Medulla oblongata (tissue), 1 donor: Measurements from ENCODE around the gene FLYWCH1.
A peak's percentile ranks its signal among the peaks of the same experiment; 100 is the strongest.

Experiments
- DNase-seq: peaks from one replicate; pipeline ENCODE4 v3.0.0-alpha.2; 2015; ENCODE audit errors: extremely low spot score

FLYWCH1 gene

DNA sequence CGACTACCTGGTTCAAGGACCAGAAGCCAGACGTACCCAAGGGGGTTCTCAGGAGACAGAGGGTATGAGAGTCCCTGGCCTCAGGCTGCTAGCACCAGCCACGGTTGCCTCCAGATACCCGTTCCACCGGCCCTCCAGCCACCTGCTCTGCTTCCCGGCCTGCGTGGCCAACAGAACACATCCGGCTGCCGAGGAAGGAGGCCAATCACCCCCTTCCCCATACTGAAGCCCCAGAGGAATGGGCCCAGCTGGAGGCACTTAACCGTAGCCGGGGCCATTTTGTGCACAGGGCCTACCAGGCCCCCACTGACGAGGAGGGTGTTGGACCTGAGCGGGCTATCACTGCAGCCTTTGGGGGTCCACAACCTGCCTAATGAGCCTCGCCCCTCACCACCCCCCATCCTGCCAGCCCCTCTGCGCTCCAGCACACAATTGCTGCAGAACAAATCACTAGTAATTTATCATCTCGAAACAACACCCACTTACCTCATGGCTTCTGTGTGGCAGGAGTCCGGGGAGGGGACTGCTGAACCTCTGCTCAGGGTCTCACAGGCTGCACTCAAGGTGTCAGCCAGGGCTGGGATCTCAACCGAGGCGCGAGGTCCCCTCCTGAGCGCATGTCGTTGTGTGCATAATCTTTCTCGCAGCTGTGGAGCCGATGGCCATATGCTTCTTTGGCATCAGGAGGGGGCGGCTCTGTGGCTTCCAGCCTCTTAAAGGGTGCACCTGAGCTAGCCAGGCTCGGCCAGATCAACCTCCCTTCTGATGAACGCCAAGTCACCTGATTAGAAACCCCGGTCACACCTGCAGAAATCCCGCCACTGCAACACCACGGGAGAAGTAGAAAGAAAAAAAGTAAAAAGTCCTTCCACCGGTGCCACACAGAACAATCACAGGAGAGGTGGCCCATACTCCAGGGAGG is 42.2 kb downstream of the FLYWCH1 start:
- no peak for DNase-seq

DNA sequence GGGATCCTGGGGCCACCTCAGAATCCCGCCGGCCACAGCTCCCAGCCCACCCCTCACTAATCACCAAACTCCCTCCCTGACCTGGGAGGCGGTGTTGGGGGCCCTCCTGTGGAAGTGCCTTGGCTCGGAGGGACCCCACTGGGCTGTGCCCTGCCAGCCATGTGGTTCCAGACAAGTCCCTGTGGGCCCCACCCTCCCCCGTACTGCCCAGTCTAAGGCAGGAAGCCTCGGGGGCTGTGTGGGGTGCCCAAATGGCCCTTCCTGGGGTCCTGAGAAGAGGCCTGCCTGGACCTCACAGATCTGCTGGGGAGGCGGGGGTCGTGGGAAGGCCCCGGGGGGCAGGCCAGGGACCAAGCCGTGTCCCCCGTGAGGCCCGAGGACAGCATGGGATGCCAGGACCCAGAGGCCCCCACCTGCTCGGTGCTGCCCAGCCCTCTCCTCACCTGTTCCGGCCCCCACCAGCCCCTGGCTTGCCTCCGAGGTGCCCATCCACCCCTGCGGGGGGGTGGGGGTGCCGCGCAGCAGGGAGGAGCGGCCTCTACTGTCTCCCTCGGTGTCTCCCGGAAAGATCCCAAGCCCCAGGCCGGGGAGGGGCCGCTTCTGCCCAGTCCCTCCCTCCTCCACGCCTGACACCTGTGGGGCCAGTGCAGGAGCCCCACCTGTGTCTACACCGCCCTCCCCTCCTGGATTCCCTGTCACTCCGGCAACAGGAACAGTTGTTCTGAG is 43.1 kb downstream of the FLYWCH1 start:
- no peak for DNase-seq

DNA sequence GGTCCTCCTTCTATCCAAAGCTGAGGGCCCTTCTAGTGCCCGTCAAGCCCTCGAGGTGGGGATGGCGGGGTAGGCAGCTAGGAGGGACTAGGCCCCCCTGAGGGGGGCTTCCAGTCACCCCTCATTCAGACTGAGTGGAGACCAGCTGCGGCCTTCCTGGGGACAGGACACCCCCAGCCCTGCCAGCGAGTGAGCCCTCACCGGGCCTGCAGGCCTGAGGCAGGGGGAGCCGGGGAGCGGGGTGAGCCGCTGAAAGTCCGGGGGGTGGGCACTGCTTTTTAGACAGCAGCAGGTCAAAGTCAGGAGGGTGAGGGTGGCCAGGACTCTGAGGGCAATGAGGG is 43.7 kb downstream of the FLYWCH1 start:
- DNase-seq: no peak

DNA sequence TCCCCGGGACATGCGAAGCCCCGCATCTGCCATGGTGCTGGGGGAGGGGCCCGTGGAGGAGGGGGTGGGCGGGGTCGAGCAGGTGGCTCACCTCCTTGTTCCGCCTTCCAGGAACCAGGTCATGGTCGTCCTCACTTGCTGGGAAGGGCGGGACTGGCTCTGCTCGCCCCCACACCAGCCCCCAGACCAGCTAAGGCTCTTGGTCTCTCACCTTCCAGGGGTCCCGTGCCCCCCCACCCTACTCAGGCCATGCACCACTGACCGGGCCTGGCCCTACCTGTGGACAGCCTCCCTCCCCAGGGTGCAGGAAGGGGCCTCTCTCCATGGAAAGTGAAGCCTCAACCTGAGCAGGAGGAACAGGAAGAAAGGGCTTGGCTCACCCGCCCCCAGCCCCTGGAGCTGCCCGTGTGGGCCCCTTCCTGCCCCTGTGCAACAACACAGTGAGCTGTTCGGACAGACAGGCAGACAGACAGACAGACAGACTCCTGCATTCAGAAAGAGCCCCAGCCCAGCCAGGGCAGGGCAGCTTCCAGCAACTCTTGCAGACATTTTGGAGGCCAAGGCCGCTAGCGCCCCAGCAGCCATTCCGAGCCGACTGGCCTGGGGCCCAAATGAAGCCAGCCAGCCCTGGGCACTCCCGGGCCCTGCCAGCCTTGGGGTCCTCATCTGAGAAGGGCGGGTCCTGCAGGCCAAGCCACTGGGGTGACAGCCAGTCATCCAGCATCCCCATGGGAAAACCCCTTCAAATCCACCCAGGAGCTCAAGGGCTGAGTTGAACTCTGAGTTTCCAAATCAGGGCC is 44.2 kb downstream of the FLYWCH1 start:
- no peak for DNase-seq

DNA sequence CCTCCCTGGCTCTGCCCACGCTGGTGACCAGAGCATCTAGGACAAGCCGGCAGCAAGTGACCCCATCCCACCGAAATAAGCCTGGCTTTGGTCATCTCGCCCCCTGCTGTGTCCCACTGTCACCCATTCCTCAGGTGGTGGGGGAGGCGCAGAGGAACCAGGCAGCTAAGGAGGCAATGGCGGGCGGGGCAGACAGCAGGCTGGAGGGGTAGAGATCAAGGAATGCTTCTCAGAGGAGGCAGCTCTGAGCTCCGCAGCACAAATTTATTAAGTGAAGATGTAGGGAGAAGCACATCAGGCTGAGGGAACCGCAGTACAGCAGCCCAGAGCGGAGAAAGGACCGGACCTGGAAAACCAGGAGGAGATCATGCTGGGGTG is 44.8 kb downstream of the FLYWCH1 start:
- no peak for DNase-seq

DNA sequence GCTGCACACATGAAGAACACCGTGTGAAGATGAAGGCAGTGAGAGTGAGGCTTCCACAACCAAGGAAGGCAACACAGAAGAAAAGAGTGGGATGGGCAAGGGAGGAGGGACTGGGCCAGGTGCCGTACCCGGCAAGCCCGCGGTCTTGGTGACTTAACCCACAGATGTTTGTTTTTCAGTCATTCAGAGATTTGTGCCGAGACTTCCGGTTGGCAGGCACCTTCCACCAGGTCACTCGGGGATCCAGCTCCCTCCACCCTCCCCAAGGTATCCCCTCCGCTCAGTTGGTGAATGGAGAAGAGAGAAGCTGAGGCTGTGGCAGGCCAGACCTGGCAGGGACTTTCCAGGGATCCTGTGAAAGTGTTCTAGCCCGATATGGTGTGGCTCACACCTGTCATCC is 47.5 kb downstream of the FLYWCH1 start:
- no peak for DNase-seq

DNA sequence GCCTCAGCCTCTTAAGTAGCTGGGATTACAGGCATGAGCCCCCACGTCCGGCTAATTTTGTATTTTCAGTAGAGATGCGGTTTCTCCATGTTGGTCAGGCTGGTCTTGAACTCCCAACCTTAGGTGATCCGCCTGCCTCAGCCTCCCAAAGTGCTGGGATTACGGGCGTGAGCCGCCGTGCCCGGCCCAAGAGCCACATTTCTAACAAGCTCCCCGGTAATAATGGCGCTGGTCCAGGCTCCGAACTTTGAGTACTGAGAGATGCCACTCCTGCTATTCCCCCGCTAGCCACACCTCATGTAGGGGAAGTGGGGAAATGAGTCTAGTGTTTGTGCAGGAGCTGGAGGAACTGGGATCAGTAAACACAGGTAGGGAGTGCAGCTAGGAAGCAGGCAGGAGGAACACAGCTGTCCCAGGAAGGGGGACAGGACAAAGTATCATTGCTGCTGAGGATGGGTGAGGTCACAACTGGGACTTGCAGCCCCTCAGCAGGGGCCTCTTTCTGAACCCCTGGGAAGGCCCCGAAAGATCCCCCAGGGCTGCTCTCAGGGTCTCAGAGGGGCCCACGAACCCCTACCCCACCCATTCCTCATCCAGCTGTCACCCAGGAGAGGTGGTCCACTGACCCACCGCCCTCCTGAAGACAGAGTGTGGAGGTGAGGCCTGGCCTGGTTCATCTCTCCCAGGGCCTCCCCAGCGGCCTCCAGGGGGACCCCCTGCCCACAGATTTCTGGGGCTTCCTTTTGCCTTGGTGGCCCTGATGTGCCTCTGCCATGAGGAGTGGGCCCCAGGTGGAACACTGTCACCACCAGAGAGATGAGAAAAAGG is 48.7 kb downstream of the FLYWCH1 start:
- DNase-seq: no peak

DNA sequence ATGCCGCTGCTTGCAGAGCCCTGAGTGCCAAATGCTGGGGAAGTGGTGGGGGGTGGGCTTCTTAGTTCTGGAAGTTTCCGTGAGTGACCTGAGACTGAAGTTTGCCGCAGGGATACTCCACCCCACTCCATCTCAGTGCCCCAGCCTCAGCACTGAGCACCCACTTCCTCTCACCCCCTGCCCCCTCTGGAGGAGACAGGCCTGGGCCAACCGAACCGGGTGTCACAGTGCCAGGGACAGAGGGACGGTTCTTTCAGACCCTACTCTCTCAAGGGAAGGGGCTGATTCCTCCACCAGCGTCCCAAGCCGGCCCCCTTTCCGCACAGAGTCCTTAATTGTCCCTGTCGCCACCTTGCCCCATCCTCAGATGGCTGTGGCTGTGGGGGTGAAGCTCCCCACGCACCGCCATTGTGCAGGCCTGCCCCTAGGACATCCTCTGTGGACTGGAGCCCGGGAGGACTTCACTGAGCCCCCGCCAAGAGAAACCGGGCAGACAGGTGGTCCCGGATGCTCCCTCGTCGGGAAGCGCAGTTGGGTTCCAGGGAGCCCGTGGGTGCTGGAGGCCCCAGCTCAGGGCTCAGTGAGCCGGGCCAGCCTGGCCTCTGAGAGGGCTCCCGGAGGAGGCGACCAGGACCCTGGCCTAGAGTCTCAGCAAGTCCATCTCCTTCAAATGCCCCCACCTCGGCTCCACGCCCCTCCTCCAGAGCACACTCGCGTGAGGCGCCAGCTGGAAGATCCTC is 50.8 kb downstream of the FLYWCH1 start:
- no peak for DNase-seq

DNA sequence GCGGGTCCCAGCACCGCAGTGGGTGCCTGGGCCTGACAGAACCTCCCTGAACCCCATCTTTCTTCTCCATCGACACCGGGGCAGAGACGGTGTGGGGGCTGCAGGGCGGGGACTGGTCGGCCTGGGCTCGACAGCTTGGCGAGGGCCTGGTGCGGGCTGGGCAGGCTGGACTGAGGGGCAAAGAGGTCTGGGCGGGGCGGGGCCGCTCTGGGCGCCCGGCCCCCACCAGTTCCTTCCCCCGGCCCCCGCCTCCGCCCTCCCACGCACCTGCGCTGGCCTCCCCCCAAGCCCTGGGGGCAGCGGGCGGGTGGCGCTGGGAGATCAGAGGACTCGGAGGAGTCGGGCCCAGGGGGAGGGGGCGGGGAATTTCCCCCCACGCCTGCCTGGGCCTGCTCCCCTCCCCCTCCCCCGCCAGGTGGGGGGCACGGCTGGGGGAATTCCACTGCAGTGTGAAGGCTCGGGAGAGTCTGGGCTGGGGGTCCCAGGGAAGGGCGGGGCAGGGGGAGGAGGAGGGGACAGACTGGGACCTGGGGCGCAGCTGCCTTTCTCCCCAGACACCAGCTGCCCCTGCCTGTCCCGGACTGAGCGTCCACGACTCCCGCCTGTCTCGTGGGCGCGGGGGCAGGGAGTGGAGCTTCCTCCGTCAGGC is 51.5 kb downstream of the FLYWCH1 start:
- no peak for DNase-seq

DNA sequence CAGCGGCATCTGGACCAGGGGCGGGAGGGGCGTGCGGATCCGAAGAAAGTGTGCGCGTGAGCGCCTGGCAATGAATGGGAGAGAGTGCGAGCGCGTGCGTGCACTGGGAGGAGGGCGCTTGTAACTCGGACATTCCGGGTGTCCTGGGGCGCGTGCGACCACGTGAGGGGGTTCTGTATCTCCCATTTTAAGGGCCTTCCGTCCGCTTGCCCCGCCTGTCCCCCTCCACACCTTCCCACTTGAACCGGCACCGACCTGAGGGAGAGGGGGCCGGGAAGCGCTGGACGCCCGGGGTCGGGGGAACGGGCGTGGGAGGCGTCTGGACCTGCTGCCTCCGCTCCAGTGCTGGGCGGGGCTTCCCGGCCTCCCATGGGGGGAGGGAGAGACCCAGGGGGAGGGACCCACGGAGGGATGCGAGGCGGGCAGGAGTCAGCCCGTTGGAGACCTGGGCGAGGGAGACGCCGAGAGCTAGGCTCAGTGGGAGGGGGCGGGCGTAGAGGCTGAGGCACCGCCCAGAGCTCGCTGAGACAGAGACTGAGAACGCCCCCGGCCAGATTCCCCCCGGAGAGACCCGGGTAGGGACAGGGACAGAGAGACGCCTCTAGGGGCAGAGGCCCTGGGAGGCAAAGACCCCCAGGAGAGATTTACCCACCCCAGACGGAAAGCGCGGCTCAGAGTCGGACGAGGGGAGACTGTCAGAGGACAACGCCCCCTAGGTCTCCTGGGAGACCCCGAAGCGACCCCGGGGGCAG is 52.2 kb downstream of the FLYWCH1 start, which contains the start of gene KREMEN2:
TSS of gene KREMEN2 (plus strand) at position 553 of the 752 bp plus-strand sequence. CDS start 246 bp downstream, outside the sequence.
- DNase-seq: no peak

DNA sequence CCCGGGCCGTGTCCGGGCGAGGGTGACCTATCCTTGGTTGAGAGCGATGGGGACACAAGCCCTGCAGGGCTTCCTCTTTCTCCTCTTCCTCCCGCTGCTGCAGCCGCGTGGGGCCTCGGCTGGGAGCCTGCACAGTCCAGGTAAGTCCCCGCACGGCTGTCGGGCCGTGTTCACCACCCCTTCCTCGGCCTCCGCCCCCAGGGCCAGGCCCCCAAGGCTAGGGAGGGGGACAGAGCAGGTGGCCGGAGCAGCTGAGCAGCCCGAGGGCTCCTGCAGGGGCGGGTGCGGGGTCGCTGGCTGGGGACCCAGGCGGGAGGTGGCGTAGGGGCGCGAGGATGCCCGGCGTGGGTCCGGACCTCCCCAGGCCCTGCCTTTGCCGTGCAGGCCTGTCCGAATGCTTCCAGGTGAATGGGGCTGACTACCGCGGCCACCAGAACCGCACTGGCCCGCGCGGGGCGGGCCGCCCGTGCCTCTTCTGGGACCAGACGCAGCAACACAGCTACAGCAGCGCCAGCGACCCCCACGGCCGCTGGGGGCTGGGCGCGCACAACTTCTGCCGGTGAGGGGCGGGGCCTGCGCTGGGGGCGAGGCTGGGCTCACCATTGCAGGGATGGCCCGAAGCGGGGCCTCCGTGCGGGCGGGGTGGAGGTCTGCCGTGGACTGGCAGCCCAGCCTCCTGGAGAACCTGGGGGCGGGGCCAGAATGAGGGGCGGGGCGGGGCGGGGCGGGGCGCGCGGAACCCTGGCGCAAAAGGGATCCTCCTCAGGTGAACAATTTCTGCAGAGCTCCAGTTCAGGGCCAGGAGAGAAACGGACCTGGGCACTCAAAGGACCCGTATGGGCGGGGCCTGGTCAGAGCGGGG is 53.0 kb downstream of the FLYWCH1 start:
- DNase-seq: no peak

DNA sequence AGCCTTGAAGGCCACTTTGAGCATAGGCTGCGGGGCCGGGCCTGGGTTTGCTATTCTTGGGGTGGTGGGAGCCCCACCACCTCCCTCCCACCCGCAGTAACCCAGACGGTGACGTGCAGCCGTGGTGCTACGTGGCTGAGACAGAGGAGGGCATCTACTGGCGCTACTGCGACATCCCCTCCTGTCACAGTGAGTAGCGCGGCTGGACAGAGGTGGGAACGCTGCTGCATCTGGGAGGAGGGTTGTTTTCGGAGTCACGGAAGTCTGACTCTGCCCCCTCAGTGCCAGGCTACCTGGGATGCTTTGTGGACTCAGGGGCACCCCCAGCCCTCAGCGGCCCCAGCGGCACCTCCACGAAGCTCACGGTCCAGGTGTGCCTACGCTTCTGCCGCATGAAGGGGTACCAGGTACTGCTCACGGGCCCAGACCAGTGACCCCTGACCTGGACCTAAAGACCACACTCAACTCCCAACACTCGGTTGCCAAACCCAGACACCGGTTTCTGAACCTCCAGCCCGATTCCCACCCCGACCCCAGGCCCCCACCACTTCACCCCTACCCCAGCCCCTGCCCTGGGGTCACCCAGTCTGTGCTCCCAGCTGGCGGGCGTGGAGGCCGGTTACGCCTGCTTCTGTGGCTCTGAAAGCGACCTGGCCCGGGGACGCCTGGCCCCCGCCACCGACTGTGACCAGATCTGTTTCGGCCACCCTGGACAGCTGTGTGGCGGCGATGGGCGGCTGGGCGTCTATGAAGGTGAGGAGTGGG is 54.5 kb downstream of the FLYWCH1 start:
- DNase-seq: no peak

DNA sequence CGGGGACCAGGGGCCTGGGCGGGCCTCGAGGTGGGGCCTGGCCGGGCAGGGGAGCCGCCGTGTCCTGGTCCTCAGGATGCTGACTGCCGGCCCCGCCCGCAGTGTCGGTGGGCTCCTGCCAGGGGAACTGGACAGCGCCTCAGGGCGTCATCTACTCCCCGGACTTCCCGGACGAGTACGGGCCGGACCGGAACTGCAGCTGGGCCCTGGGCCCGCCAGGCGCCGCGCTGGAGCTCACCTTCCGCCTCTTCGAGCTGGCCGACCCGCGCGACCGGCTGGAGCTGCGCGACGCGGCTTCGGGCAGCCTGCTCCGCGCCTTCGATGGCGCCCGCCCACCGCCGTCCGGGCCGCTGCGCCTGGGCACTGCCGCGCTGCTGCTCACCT is 55.1 kb downstream of the FLYWCH1 start:
- DNase-seq: no peak

DNA sequence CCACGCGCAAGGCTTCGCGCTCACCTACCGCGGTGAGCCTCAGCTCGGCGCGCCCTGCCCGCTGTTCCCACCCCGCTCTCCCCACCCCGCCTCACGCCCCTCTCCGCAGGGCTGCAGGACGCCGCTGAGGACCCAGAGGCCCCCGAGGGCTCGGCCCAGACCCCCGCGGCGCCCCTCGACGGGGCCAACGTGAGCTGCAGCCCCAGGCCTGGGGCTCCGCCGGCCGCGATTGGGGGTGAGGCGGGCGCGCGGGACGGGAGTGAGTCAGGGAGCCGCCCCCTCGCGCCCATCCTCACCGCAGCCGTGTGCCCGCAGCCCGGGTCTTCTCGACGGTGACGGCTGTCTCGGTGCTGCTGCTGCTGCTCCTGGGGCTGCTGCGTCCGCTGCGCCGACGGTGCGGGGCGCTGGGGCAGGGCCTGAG is 55.5 kb downstream of the FLYWCH1 start:
- no peak for DNase-seq

DNA sequence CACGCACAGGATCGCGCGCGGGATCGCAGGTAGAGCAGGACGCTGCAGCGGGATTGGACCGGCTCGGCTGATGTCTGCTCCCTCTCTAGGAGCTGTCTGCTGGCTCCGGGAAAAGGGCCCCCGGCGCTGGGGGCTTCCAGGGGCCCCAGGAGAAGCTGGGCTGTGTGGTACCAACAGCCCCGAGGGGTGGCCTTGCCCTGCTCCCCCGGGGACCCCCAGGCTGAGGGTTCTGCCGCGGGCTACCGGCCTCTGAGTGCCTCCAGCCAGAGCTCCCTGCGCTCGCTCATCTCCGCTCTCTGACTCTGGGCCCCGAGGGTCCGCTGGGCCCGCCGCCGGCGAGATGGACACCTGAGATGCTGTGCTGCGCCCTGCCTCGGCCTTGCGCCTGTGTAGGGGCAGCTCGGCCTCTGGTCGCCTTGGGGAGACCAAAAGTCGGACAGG is 56.0 kb downstream of the FLYWCH1 start:
- DNase-seq: no peak

DNA sequence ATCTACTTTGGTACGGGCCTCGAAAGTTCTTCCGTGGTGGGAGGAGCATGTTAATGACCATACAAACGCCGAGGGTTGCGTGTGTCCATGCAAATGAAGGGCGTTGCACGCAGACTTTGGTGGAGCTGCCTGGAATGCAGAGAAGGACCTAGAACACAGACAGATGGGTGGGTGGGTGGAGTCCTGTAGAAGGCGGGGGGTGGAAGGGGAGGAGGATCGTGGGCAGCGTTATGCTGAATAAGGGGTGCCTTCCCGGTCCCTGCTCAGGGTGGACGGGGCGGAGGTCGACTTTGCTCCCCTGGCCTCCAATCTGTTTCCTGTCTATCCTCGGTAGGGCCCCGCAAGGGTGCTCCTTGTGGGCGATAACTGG is 56.6 kb downstream of the FLYWCH1 start:
- DNase-seq: no peak

DNA sequence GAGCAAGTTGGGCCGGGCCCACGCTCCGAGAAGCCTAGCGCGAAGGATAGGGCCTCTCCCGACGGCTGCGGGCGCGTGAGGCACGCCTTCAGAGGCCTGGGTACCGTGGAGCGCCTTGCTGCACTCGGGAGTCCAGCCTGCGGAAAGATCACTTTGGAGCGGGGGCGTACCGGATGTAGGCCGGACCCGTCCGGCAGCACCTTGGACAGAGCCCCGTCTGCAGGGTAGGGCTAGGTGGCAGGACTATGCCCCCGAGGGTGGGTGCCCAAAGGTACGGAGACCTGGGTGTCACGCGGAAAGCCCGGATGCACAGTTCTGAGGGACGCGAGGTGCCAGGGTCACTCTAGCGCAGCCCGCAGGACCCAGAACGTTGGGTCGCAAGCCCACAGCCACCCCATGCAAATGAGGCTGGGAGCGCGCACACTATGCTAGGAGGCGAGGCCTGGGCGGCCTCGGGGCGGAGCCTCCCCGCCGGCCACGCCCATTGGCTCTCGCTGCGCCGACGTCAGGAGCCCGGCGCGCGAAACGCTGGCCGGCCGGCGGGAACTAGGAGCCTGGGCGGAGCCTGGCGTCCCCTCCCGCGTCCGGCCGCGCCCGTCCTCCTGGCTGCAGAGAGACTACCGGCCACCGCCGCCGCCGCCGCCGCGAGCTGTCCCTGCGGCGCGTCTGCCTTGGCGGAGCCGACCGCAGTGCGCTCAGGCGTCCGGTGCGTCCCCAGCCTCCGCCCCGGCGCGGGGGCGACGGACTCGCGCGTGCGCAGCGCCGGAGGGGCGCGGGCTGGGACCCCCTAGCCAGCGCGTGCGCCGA is 57.2 kb downstream of the FLYWCH1 start, which contains the start of gene PAQR4:
TSS of gene PAQR4 (plus strand) at position 611 of the 807 bp plus-strand sequence. CDS start 327 bp downstream, outside the sequence.
- peak; percentile 95 for DNase-seq
